Measurements from ENCODE around the gene TSPAN7. TPM values are rescaled to one million over a fixed set of nuclear protein-coding genes. Genes with fewer than 3 reads are reported as not detected.

TSPAN7 gene
- total and polyA plus RNA-seq, 2 of the 4 experiments (the other 2 are of a cell fraction): not detected

DNA sequence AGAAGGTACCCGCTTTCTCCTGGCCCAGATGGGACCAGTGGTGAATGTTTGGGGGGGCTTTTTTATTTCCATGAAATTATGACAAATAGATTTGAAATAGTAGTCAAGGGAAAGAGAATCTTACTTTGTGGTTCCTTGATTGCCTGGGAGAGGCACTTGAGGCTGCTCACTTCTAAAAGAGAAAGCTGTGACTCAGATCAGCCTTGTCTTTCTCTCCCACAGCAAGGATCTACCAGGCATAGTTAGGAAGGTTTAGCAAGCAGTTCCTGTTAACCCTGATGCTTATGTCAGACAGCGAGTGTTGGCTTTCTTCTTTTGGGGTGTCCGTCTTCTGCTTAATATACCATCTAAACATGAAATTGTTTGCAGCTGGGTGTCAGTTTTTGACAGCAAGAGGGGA is 114.5 kb downstream of the TSPAN7 start:
- dilution Hi-C loops (cut with HindIII; ENCODE audit: low sequenced_read_pairs, unreplicated experiment) (no loop called here), intact Hi-C loops (cut with micrococcal nuclease) (no loop called here), in situ Hi-C loops (cut with MboI; ENCODE audit: low sequenced_read_pairs) (no loop called here)
- no peak overlapping the region for H2BK5ac ChIP-seq (ENCODE audit: low read depth, low read length, poor library complexity, severe bottlenecking)
- no peaks in the 10 kb centered on the region for H3K36me3 ChIP-seq (ENCODE audit: control insufficient read depth, insufficient read depth, low read length)
- H4K20me1 ChIP-seq (ENCODE audit: insufficient read depth, low read length): no peaks in the 10 kb centered on the region
- no TSS peak for BruUV-seq (replicated peaks)
- H2AFZ ChIP-seq (replicated peaks; ENCODE audit: low read length, poor library complexity): no peak overlapping the region
- ChIA-PET POLR2A (ENCODE audit: unreplicated experiment) (no interaction called here), CTCF (no interaction called here)
- no peak overlapping the region for H3K4ac ChIP-seq (ENCODE audit: low read depth, low read length)
- no peak overlapping the region for H3K27ac ChIP-seq (ENCODE audit: insufficient read depth, low read length)
- H3K9ac ChIP-seq (ENCODE audit: low read depth, low read length): no peak overlapping the region
- no peak overlapping the region for H3K14ac ChIP-seq (replicated peaks; ENCODE audit: low read depth, low read length)
- TF ChIP-seq, protein P1, sequence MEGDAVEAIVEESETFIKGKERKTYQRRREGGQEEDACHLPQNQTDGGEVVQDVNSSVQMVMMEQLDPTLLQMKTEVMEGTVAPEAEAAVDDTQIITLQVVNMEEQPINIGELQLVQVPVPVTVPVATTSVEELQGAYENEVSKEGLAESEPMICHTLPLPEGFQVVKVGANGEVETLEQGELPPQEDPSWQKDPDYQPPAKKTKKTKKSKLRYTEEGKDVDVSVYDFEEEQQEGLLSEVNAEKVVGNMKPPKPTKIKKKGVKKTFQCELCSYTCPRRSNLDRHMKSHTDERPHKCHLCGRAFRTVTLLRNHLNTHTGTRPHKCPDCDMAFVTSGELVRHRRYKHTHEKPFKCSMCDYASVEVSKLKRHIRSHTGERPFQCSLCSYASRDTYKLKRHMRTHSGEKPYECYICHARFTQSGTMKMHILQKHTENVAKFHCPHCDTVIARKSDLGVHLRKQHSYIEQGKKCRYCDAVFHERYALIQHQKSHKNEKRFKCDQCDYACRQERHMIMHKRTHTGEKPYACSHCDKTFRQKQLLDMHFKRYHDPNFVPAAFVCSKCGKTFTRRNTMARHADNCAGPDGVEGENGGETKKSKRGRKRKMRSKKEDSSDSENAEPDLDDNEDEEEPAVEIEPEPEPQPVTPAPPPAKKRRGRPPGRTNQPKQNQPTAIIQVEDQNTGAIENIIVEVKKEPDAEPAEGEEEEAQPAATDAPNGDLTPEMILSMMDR (conservative IDR thresholded peaks at IDR 0.05; ENCODE audit: low read depth, low read length): no peak
- TF ChIP-seq RAD21 (IDR thresholded peaks at IDR 0.05; ENCODE audit: low read length) (no peak), BHLHE40 (IDR thresholded peaks at IDR 0.05; ENCODE audit: low read depth, low read length) (no peak), CHD1 (IDR thresholded peaks at IDR 0.05; ENCODE audit: low read depth, low read length) (no peak), CEBPB (IDR thresholded peaks at IDR 0.05; ENCODE audit: low read depth, low read length) (no peak), FOS (IDR thresholded peaks at IDR 0.05; ENCODE audit: low read depth, low read length) (no peak), MXI1 (IDR thresholded peaks at IDR 0.05; ENCODE audit: borderline replicate concordance, low read depth, low read length) (no peak), ELK1 (IDR thresholded peaks at IDR 0.05; ENCODE audit: borderline replicate concordance, low read depth, low read length) (no peak), NFE2L2 (IDR thresholded peaks at IDR 0.05; ENCODE audit: low read depth, low read length) (no peak), POLR2A (IDR thresholded peaks at IDR 0.05; ENCODE audit: low read depth, low read length) (no peak), MAZ (IDR thresholded peaks at IDR 0.05; ENCODE audit: borderline replicate concordance, low read depth, low read length) (no peak), SMC3 (IDR thresholded peaks at IDR 0.05; ENCODE audit: low read depth, low read length) (no peak), MAFK (IDR thresholded peaks at IDR 0.05; ENCODE audit: low read depth, low read length) (no peak), RFX5 (IDR thresholded peaks at IDR 0.05; ENCODE audit: low read depth, low read length) (no peak), RCOR1 (IDR thresholded peaks at IDR 0.05; ENCODE audit: insufficient replicate concordance, low read length) (no peak)
- TF ChIP-seq, protein P2, sequence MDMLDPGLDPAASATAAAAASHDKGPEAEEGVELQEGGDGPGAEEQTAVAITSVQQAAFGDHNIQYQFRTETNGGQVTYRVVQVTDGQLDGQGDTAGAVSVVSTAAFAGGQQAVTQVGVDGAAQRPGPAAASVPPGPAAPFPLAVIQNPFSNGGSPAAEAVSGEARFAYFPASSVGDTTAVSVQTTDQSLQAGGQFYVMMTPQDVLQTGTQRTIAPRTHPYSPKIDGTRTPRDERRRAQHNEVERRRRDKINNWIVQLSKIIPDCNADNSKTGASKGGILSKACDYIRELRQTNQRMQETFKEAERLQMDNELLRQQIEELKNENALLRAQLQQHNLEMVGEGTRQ (IDR thresholded peaks at IDR 0.05; ENCODE audit: low read depth, low read length): no peak
- no peak overlapping the region for H4K91ac ChIP-seq (ENCODE audit: insufficient read depth, low read depth, low read length)
- no peaks in the 10 kb centered on the region for H3K4me1 ChIP-seq (ENCODE audit: control insufficient read depth, insufficient read depth, low read length)
- H3K4me3 ChIP-seq (ENCODE audit: insufficient read depth, low read depth, low read length): no peak overlapping the region
- no peak overlapping the region for H2AK9ac ChIP-seq (replicated peaks; ENCODE audit: low read depth, low read length, poor library complexity)
- H4K8ac ChIP-seq (ENCODE audit: low read depth in 2 of 2, low read length in 2 of 2): no peak overlapping the region
- H3K9me3 ChIP-seq (ENCODE audit: control insufficient read depth, insufficient read depth, low read length): no peaks in the 10 kb centered on the region
- H2BK120ac ChIP-seq (ENCODE audit: low read depth, low read length): no peak overlapping the region
- H3K4me2 ChIP-seq (ENCODE audit: low read depth, low read length): no peak overlapping the region
- no peak overlapping the region for H4K5ac ChIP-seq (ENCODE audit: low read depth, low read length)
- H3K56ac ChIP-seq (ENCODE audit: extremely low read depth, insufficient read depth, low read length): no peak overlapping the region
- no peaks in the 10 kb centered on the region for H3K9me1 ChIP-seq (ENCODE audit: insufficient read depth, low read length)
- WGBS, 2 experiments (ENCODE audit: extremely low coverage in 2 of 2, insufficient read length in 1 of 2): no CpG with 5 or more reads among the region's 3 CpGs
- H3K23ac ChIP-seq (ENCODE audit: low read depth, low read length): no peak overlapping the region
- no peak overlapping the region for H2AK5ac ChIP-seq (ENCODE audit: low read depth, low read length)
- peaks cover 12% of the 10 kb centered on the region for H3K27me3 ChIP-seq (ENCODE audit: control insufficient read depth, insufficient read depth, low read length)
- ATAC-seq (ENCODE audit: low read depth): no peak
- no peak overlapping the region for H2BK15ac ChIP-seq (ENCODE audit: low read depth, low read length)
- H3K79me1 ChIP-seq (ENCODE audit: low read depth in 1 of 2, low read length in 2 of 2): no peaks in the 10 kb centered on the region
- no peak for DNase-seq
- no peak overlapping the region for H2BK20ac ChIP-seq (ENCODE audit: low read depth, low read length)
- H3K18ac ChIP-seq (ENCODE audit: low read depth, low read length): no peak overlapping the region

Data from IMR-90 (cell line).